Liver (tissue), 3 donors: ENCODE measurements around the gene USP11.

Experiments used
- FOXA1 ChIP-seq: IDR thresholded peaks from 2 replicates; pipeline ENCODE4 v1.6.1; 2016; ENCODE audit warnings: antibody characterized with exemption
- JUND ChIP-seq, 2 donors: IDR thresholded peaks; 2 replicates each; pipeline ENCODE4 v1.6.1; 2016; ENCODE audit warnings: antibody characterized with exemption in 2 of 2
- TAF1 ChIP-seq: conservative IDR thresholded peaks from 2 replicates; pipeline ENCODE4 v1.6.1; 2016; ENCODE audit warnings: antibody characterized with exemption, mild to moderate bottlenecking
- YY1 ChIP-seq: IDR thresholded peaks from 2 replicates; pipeline ENCODE4 v1.6.1; 2016; ENCODE audit warnings: antibody characterized with exemption, mild to moderate bottlenecking
- TF ChIP-seq, protein P1 (sequence below): fragments of 150-350 bp; IDR thresholded peaks from 2 replicates; pipeline ENCODE4 v1.5.1; 2017; ENCODE audit warnings: improper control_type of control experiment, low read depth, low read length; ENCODE audit not compliant: missing input control
- donor health status: healthy.
- donor health status: healthy.

DNA sequence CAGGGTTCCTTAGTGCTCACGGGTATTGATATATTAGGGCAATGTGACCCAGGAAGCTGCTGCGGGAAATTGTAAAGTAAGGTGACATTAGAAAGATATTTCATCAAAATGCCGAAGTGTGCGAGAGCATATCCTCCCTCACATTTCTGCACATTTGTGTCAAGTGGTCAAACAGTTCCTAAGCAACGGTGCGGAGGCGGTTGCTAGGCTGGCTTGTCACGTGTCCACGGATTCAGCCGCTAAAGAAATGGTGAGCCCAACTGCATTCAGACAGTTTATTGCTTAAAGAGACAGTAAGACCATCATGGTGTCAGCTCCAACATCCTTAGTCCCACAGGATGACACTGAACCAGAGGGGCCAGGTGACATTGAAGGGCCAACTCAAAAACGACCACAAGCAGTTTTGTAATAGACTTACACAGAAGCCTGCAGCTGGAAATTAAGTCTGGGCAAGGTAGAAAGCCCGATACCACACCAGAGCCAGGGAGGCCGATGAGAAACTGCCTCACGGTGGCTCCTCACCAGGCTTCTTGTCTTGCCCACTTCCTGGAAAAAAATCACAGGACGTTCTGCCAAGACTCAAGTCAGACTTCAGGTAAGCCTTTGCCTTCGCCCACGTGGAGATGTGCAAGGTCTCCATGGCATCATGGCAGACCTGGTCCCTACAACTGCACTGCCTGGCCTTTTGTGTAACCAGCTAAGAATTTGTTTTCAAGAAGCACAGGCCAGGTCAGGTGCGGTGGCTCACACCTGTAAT lies 50.4 kb downstream of the USP11 start:
- TF ChIP-seq, protein P1, sequence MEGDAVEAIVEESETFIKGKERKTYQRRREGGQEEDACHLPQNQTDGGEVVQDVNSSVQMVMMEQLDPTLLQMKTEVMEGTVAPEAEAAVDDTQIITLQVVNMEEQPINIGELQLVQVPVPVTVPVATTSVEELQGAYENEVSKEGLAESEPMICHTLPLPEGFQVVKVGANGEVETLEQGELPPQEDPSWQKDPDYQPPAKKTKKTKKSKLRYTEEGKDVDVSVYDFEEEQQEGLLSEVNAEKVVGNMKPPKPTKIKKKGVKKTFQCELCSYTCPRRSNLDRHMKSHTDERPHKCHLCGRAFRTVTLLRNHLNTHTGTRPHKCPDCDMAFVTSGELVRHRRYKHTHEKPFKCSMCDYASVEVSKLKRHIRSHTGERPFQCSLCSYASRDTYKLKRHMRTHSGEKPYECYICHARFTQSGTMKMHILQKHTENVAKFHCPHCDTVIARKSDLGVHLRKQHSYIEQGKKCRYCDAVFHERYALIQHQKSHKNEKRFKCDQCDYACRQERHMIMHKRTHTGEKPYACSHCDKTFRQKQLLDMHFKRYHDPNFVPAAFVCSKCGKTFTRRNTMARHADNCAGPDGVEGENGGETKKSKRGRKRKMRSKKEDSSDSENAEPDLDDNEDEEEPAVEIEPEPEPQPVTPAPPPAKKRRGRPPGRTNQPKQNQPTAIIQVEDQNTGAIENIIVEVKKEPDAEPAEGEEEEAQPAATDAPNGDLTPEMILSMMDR: no peak
- TF ChIP-seq JUND (IDR thresholded peaks at IDR 0.05) (no peak), TAF1 (no peak), FOXA1 (no peak), YY1 (no peak)
